GM21825 (cell line): Measurements from ENCODE around the gene CDCA7L.
"Not testable (repeated sequence)": the region's sequence is repeated elsewhere in the genome, so short reads cannot be mapped to it uniquely, and the experiment has no call there.

ENCODE experiments used
- ATAC-seq: cut with Tn5 transposase; IDR thresholded peaks from one replicate; pipeline ENCODE4 v1.9.1; 2021; ENCODE audit warnings: mild to moderate bottlenecking, moderate library complexity; ENCODE audit not compliant: unreplicated experiment

The CDCA7L gene

DNA sequence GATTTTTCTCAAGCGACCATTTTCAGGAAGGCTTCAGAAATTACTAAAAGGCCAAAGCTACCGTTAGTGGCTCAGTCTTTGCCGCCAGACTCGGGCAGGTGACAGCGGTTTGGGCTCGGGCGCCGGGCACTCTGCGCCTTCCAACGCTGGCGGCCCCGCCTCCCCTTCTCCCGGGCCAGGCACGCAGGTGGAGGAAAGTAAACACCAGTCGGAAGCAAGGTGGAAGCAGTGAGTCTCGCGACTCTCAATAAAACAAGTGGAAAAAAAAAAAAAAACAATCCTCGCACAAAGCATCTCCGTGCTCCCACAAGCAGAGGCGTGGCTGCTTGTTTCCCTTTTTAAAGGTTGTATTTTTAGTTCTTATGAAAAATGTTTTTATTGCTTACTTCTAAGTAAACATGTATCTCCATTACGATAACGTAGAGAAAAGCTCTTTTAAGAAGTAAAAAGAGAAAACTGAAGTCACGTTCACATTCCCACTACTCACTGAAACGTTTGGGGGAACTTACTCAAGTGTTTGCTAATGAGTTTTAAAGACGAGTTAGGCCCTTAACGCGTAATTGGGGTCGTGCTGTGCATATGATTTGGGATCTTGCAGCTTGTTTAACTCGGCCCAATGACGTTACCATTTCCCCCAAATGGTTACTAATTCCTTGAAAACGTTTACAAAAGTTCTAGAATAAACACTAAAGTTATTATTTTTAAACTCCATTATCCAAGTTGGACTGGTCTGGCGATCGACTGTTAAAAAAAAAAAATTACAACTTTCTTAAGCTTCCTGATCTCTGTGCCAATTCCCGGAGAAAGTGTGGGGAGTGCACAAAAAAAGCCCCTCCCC, 864 bp downstream of the CDCA7L start:
- peak; percentile 16 for ATAC-seq

DNA sequence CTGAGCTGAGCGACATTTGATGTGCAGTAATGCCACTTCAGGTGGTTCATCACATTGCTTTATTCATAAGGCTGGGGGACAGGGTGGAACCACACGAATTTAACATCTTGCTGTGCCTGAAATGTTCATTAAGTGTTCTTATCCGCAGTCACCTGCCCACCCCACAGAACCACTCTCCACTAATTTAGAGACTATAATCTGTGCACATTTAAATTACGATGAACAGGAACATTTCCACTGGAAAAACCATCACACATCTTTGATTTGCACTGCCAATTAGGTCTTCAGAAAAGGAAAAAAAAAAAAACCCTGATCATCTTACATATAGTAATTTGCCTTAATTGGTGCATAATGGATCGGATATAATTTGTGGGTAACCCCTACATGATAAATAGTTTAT, 2.3 kb downstream of the CDCA7L start:
- ATAC-seq: no peak

DNA sequence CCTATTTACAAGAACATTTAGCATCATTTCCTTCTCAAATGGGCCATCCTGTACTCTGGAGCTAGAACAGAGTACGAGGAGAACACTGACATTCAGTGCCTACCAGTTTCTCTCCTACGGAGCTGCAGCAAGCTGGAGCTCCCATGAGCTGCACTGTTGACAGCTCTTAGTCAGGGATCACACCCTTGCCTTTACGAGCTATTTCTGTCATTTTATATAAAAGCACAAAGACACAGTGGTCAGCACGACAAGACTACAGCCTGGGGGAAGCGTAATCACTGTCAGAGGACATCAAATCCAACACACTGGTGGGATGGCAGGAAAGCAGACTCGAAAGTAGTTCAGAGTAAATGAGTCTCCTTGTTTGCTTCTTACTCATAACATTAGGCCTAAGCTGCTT, 2.7 kb downstream of the CDCA7L start:
- ATAC-seq: no peak

DNA sequence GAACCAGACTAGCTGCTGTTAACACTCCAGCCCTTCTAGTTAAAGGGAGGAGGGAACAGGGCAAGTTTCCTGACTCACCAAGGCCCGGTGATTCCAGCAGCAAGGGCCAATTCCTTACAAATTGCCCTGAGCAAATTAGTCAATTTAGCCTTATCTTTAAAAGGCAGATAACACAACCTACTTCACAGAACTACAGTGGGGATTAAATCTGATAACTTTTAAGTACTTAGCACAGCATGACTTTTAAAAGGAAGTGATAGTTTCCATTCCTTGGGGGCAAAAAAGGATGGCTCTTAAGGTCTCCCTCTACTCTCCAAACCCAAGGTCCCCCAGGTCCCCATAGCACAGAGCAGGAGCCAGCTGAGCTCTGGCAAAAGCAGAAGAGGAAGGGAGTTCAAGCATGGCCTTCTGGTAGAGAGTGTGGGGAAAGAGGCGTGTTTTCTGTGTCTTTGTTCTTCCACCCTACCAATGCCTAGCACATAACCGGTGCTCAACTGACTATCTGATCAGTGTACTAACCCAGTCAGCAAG, 4.0 kb downstream of the CDCA7L start:
- no peak for ATAC-seq

DNA sequence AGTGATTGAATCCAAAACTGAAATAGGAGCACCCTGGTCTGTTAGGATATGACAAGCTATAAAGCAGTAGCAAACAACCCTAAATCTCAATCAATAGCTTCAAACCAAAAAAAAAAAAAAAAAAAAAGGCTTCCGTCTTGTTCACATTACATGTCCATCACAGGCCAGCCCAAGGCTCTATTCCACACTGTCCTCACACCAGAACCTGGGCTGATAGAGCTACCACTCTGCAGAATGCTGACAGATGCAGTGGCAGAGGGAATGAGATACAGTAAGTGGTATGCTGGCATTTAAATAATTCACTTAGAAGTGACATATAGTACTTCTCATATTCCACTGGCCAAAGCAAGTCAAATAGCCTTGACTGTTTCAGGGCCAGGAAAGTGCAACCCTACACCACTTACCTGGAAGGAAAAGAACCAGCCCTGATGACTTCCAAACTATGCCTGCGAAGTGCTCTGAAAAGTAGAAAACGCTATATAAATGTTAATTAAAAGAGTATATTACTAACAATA, 5.8 kb downstream of the CDCA7L start:
- no peak for ATAC-seq

DNA sequence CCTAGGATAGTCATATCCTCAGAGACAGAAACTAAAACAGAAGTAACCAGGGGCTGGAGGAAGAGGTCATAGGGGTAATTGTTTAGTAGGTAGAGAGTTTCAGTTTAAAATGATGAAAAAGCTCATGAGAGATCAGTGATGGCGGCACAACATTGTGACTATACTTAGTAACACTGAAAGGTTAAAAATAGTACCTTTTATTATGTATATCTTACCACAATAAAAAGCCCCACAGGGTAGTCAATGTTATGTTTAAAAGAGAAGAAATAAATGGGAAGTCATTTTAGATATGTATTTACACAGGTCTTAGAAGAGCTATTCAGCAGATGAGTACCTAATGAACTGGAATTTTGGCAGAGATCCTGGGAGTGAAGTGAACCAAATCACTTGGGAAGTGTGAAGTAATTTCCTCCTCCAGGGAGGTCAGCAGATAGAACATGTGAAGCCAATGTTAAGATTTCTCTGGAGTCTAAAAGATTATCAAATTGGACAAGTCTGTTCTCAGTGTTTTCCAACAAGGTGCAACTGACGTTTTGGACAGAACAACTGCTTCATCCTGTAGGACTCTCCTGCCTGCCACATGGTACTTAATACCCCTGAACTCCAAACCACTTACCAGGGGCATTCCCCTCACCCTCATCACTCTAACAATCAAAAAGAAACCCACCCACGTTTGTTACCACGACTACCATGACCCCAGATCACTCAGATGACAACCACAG, 6.4 kb downstream of the CDCA7L start:
- peak; percentile 60 for ATAC-seq

DNA sequence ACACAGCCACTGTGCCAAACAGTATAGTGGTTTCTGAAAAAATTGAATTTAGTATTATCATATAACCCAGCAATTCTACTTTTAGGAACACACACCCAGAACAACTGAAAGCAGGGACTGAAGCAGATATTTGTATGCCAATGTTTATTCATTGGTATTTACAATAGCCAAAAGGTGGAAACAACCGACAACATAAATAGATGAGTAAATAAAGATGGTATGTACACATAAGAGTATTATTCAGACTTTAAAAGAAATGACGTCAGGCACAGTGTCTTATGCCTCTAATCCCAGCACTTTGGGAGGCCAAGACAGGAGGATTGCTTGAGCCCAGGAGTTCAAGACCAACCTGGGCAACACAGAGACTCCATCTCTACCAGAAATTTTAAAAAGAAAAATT, 7.2 kb downstream of the CDCA7L start:
- ATAC-seq: no peak

DNA sequence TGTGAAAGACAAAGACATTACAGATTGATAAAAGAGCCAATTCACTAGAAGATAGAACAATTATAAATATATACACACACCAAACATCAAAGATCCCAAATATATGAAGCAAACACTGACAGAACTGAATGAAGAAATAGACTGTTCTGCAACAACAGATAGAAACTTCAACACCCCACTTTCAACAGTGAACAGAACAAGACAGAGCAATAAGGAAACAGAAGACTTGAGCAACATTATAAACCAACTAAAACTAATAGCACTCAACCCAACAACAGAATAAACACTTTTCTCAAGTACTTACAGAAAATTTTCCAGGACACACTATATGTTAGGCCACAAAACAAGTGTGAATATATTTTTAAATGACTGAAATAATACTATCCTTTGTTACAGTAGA, 10.9 kb downstream of the CDCA7L start:
- no peak for ATAC-seq

DNA sequence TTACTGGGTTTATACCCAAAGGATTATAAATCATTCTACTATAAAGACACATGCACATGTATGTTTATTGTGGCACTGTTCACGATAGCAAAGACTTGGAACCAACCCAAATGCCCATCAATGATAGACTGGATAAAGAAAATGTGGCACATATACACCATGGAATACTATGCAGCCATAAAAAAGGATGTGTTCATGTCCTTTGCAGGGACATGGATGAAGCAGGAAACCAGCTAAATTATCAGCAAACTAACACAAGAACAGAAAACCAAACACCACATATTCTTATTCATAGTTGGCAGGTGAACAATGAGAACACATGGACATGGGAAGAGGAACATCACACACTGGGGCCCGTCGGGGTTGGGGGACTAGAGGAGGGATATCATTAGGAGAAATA, 12.4 kb downstream of the CDCA7L start:
- ATAC-seq: not testable (repeated sequence)

DNA sequence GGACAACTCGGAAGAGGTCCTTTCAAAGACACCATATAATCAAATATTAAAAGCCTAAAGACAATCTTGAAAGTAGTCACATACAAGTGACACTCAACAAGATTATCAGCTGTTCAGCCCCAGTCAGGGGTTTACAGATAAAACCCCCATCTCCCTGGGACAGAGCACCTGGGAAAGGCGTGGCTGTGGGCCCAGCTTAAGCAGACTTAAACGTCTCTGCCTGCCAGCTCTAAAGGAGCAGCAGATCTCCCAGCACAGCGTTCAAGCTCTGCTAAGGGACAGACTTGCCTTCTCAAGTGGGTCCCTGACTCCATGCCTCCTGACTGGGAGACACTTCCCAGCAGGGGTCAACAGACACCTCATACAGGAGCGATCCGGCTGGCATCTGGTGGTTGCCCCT, 18.0 kb downstream of the CDCA7L start:
- no peak for ATAC-seq

DNA sequence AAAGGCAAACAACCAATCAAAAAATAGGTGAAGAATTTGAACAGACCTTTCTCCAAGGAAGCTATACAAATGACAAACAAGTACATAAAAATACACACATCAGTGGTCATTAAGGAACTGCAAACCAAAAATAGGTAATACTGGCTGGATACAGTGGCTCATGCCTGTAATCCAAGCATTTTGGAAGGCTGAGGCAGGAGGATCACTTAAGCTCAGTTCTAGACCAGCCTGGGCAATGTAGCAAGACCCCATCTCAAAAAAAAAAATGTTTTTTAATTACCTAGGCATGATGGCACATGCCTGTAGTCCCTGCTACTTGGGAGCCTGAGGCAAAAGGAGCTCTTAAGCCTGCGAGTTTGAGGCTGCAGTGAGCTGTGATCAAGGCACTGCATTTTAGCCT, 19.3 kb downstream of the CDCA7L start:
- no peak for ATAC-seq

DNA sequence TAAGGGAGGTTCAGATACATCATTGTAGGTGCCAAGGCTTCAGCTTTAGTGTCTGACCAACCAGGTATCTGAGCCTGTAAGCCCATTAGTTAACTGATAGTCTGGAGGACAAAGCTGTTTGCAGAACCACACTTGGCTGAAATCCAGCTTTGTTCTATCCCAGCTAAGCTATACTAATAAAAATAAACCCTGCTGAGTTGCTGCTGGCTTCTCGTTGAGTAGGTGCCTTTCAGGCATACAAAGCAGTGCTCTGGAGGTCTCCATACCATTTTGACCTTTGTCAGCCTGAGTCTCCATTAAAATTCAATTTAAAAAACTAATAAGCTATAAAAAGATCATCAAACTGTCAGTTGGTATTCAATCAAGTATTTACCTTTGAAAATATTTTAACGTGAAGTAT, 22.0 kb downstream of the CDCA7L start:
- ATAC-seq: no peak

DNA sequence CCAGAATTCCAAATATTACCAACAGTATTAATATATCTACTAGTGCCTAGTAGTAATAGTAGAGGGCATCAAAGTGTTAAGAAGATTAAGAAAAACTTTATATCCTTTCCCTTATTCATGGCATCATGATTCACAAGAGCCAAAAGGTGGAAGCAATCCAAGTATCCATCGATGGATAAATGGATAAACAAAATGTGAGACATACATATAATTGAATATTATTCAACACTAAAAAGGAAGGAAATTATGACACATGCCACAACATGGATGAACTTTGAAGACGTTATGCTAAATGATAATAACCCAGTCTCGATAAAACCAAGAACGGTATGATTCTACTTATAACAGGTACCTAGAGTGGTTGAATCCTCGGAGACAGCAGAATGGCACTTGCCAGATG, 23.1 kb downstream of the CDCA7L start:
- ATAC-seq: no peak

DNA sequence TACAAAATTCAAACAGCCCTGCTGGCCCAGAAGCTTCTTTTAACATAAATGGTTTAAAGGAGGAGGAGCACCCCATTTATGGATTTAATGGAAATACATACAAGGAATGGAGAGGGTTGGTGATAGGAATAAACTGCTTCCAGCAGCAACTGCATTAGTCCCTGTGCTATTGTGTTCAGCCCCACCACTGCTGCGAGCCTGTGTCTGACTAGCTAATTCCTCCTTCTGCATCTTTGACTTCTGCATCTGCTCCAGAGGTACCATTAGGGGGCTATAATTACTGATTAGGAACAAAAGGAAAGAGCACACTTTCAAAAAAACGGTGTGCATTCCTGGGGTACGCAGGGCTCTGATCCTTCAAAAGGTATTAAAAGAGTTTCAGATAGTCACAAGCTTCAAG, 24.8 kb downstream of the CDCA7L start:
- no peak for ATAC-seq

DNA sequence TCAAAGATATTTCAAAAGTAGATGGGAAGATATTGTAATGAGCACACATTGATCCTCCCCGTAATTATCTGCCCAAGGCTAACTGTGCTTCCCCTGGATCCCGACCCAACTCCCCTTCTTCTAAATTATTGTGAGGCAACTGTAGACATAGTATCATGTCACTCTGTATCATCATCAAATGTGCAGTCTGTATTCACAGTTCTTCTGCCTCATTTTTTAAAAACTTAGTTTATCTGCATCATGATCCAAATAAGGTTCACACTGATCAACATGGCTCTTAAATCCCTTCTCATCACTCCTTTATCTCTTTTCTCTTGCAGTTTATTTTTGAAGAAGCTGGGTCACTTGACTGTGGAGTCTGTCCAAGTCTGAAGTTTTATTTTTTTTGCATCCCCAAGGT, 27.5 kb downstream of the CDCA7L start:
- no peak for ATAC-seq

DNA sequence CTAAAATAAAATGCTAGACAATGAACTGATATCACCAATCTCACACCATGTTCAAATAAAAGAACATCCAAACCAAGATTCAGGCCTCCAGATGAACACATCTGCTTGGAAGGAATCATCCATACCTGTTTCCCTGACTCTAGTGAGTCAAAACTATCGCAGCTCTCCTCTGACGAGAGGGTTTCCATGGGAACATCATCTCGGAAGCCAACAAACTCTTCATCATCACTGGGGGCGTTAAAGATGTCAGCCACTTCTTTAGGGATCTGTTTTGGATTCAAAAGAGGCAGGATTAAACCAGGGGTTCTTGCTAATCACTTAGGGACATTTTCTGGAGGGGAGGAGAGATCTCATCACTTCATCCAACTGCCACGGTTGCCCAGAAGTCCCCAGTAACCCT, 29.1 kb downstream of the CDCA7L start:
- no peak for ATAC-seq

DNA sequence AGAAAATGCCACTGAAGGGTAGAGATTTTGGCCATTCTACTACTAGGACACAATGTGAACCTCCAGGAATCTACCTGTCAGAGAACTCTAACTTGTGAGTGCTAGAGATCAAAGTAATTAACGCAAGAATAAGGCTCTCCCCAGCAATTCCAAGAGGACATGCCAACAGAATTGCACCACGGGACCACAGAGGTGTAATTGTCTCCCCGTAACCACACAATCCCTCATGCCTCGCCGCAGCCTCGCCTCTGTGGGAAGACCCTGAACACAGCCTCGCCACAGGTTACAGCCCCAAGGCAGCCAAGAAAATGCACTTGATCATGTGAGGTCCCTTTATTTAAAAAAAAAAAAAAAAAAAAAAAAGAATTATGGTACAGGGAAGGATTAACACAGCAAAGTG, 29.5 kb downstream of the CDCA7L start:
- ATAC-seq: no peak

DNA sequence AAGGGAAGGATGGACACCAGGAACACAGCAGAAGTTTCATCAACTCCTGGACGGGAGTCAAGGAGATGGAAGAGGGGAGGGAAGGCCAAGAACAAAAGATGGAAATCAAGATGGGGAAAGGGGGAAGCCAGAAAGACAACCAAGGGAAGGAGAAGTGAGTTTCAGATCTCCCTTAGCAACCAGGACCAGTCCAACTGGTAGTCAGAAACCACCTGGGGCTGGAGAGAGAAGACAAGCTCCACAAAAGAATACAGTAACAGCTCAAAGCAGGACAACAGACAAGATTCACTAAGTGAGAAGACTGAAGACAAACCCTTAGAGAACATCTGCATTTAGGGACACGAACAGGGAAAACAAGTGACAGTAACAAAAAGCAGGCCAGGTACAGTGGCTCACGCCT, 30.6 kb downstream of the CDCA7L start:
- ATAC-seq: no peak

DNA sequence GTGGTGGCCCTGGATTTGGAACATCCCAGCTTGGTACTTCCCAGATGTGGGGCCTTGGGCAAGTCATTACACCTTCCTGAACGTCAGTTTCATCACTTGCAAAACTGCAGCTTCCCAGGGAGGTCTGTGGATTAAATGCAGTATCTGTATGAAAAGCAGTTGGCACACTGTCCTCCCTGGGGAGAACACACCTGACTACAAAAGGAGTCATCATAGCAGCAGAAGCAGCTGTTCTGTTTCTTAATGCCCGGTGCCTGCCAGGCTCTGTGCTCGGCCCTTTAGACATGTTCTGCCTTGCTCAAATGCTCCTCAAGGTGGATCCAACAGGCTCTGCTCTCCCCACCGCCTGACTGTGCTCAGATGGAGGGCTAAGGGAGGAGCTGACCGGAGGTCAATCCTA, 31.0 kb downstream of the CDCA7L start:
- no peak for ATAC-seq

DNA sequence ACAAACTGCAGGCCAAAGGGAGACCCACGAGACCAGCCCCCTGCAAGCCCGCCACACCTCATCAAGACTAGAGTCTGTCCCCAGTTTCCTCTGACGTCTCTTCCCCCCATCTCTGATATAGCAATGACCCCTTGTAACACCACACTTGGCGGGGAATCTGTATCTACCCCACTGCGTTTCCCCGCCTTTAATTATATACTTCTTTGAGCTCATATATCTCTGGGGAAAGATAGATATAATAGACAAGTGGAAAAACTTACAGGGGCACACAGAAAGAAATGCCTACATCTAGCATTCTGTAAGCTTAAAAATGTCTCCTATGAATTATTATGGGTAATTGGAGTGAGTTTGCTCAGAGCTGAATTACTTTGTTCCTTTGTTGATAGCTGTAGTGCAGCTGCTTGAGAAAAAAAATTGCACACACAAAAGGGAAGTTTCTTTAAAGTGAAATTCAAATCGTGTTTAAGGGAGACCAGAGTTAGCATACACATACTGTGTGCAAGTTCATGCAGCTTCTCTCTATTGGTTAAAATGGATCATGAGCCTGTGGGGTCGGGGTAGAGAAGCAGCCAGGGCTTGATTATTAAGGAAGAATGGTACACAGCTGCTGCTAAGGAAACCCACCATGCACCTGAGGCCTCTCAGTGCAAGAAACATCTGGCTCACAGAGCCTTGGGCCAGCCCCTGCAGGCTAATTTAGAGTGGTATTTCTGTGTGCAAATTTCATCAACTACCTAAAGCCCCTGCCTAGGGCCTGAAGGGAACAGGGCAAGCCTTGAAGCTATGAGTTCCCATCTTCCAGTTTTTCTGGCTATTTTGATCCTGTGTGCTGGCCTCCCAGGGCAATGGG, 32.5 kb downstream of the CDCA7L start:
- ATAC-seq: no peak

DNA sequence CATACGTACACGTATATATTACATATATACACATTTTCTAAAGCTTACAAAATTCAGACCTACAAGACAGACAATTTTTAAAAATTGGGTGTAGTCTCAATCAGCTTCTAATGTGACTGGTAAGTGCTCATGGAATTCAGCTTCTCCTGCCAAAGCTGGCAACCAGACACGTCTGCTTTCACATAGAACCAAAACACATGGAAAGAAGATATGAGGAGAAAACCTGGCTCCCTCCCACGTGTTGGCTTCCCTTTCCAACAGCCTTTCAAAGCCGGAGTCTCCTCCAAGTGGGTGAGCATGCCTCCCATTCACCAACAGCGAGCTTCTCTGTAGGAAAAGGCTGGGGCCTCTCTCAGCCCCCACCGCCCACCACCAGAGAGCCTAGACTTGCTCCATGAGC, 33.4 kb downstream of the CDCA7L start:
- ATAC-seq: no peak
